Endodermal cell (in vitro differentiated cells): Measurements from ENCODE around the gene GRM4. TPM values are rescaled to one million over a fixed set of nuclear protein-coding genes. Genes with fewer than 3 reads are reported as not detected.

Source experiments
- DNase-seq: peaks from one replicate; pipeline ENCODE4 v3.0.0-alpha.2; 2017
- H3K27ac ChIP-seq: 2 replicates; pipeline ENCODE4 v1.5.1; 2013; ENCODE audit warnings: mild to moderate bottlenecking, low read depth, low read length, moderate library complexity
- H3K27me3 ChIP-seq: 2 replicates; pipeline ENCODE4 v1.6.1; 2013; ENCODE audit warnings: mild to moderate bottlenecking, low read length, moderate library complexity; ENCODE audit not compliant: insufficient read depth, control insufficient read depth, poor library complexity, severe bottlenecking
- H3K36me3 ChIP-seq: 2 replicates; pipeline ENCODE4 v1.7.0; 2013; ENCODE audit warnings: mild to moderate bottlenecking, low read length, moderate library complexity; ENCODE audit not compliant: control insufficient read depth, insufficient read depth
- H3K4me1 ChIP-seq: one replicate; pipeline ENCODE4 v1.7.0; 2013; ENCODE audit warnings: low read length; ENCODE audit not compliant: control insufficient read depth, insufficient read depth
- H3K4me3 ChIP-seq: 2 replicates; pipeline ENCODE4 v1.5.1; 2013; ENCODE audit warnings: mild to moderate bottlenecking, low read length, moderate library complexity
- H3K9ac ChIP-seq: 2 replicates; pipeline ENCODE4 v1.6.1; 2013; ENCODE audit warnings: mild to moderate bottlenecking, low read length, moderate library complexity; ENCODE audit not compliant: poor library complexity, severe bottlenecking; ENCODE audit errors: extremely low read depth
- H3K9me3 ChIP-seq: 2 replicates; pipeline ENCODE4 v1.6.1; 2013; ENCODE audit warnings: mild to moderate bottlenecking, low read length, moderate library complexity; ENCODE audit not compliant: control insufficient read depth
- H3K27ac Mint-ChIP-seq: 2 replicates; pipeline ENCODE4 v1.8.0; 2020; ENCODE audit warnings: mixed read lengths
- H3K27me3 Mint-ChIP-seq: 2 replicates; pipeline ENCODE4 v1.8.0; 2021; ENCODE audit warnings: mild to moderate bottlenecking, mixed read lengths; ENCODE audit not compliant: insufficient read depth
- H3K36me3 Mint-ChIP-seq: 2 replicates; pipeline ENCODE4 v1.8.0; 2020; ENCODE audit warnings: low read depth, mixed read lengths
- H3K4me1 Mint-ChIP-seq: 2 replicates; pipeline ENCODE4 v1.8.0; 2020; ENCODE audit warnings: mixed read lengths
- H3K4me3 Mint-ChIP-seq: 2 replicates; pipeline ENCODE4 v1.8.0; 2020; ENCODE audit warnings: mild to moderate bottlenecking, moderate library complexity, mixed read lengths
- H3K9me3 Mint-ChIP-seq: 2 replicates; pipeline ENCODE4 v1.8.0; 2020; ENCODE audit warnings: mild to moderate bottlenecking, mixed read lengths
- WGBS, 2 experiments: methylation state at CpG; one replicate each; pipeline versions ENCODE4 v1.1.5 to v1.1.7; 2013; ENCODE audit warnings: missing lambda C conversion rate in 2 of 2, mixed read lengths in 1 of 2; ENCODE audit not compliant: insufficient coverage in 1 of 2, insufficient read length in 1 of 2; 5-methylcytosine and 5-hydroxymethylcytosine counted together
- total RNA-seq, 2 donors: library from RNA; stranded (reverse); fragmentation: NEBNext Ultra II Directional in 1 of 2; extraction: Animal tissue kit (Norgen Biotek cat#: 25700) in 1 of 2; gene quantifications; 2 replicates in 1 of 2; 3 replicates in 1 of 2; pipeline ENCODE4 v1.2.1, GENCODE V29; 2021
- TF ChIP-seq, protein P1 (sequence below): fragments of 200-600 bp; sonication (generic); conservative IDR thresholded peaks from 2 replicates; pipeline ENCODE4 v1.5.0; 2021; ENCODE audit warnings: antibody characterized with exemption, mild to moderate bottlenecking

GRM4 gene
- total RNA-seq, 2 donors from 2014 or later: 3.1 to 9.1 TPM

DNA sequence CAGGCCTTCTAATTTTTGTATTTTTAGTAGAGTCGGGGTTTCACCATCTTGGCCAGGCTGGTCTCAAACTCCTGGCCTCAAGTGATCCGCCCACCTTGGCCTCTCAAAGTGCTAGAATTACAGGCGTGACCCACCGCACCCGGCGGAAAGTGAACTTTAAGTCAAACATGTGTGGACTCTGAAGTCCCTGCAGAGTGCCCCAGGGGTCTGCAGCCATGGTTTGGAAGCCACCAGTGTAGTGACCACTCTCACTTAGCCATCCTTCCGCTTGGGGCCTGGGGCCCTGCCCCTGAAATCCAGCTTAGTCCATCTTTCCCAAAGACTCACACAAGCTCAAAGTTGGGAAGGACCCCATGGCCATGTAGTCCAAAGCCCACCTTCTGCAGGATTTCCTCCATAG is 164.5 kb downstream of the GRM4 start:
- no peak overlapping the region for H3K4me3 Mint-ChIP-seq
- 79 to 93% methylated on average over 6 to 7 of the region's 7 CpGs for WGBS, 2 experiments
- no peaks in the 10 kb centered on the region for H3K36me3 ChIP-seq
- peaks cover 30% of the 10 kb centered on the region for H3K4me1 Mint-ChIP-seq
- H3K27ac ChIP-seq: no peak overlapping the region
- TF ChIP-seq, protein P1, sequence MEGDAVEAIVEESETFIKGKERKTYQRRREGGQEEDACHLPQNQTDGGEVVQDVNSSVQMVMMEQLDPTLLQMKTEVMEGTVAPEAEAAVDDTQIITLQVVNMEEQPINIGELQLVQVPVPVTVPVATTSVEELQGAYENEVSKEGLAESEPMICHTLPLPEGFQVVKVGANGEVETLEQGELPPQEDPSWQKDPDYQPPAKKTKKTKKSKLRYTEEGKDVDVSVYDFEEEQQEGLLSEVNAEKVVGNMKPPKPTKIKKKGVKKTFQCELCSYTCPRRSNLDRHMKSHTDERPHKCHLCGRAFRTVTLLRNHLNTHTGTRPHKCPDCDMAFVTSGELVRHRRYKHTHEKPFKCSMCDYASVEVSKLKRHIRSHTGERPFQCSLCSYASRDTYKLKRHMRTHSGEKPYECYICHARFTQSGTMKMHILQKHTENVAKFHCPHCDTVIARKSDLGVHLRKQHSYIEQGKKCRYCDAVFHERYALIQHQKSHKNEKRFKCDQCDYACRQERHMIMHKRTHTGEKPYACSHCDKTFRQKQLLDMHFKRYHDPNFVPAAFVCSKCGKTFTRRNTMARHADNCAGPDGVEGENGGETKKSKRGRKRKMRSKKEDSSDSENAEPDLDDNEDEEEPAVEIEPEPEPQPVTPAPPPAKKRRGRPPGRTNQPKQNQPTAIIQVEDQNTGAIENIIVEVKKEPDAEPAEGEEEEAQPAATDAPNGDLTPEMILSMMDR: no peak
- DNase-seq: no peak
- H3K36me3 Mint-ChIP-seq: no peaks in the 10 kb centered on the region
- no peak overlapping the region for H3K4me3 ChIP-seq
- peaks cover 2% of the 10 kb centered on the region for H3K9me3 ChIP-seq
- no peak overlapping the region for H3K27ac Mint-ChIP-seq
- H3K27me3 Mint-ChIP-seq: peaks cover 49% of the 10 kb centered on the region
- H3K4me1 ChIP-seq: no peaks in the 10 kb centered on the region
- peaks cover 10% of the 10 kb centered on the region for H3K27me3 ChIP-seq
- peaks cover 5% of the 10 kb centered on the region for H3K9me3 Mint-ChIP-seq
- no peak overlapping the region for H3K9ac ChIP-seq

DNA sequence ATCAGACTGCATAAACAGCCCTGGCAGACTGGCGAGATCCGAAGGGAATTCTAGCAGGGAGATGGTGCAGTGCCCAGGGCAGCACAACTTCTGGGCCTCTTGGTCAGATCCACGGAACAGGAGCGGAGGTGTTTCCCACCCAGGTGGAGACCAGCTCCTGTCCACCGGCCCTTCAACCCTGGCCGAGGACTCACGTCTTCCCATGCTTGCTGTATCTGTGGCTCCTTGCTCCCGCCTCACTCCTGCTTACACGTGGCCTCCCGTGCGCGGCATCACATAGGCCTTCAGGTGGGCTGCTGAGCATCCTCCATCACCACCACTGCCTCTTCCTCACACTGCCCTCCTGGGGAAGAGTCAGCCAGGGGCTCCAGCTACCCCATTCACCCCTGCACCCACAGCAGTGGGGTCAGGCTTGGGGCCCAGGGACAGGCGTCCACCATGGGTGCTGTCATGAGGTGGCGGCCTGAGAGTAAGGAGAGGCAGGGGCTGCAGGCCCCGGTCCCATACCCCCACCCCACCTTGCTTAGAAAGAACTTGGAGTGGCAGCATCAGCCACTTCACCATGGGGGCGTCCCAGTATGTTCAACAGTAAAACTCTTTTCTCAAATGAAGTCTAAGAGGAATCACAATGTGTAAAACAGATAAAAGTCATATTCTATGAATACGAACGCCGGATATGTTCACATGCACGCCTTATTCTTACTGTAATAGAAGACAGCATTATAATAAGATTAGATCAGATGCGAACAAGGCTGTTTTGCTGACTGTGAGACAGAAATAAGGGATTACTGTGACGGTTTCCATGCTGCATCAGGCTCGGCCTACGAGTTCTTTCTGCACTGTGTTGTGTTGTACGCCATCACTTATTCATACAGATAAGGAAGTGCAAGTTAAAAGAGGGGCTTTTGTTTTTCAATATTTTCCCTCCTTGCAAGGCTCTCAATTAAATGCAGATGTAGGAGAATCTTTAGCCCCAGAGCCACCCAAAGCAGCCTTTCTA is 165.4 kb downstream of the GRM4 start:
- Histone ChIP-seq H3K27me3 (peaks cover 18% of the 10 kb centered on the region), H3K9ac (no peak overlapping the region), H3K36me3 (no peaks in the 10 kb centered on the region), H3K4me1 (no peaks in the 10 kb centered on the region), H3K4me3 (no peak overlapping the region), H3K9me3 (no peaks in the 10 kb centered on the region), H3K27ac (no peak overlapping the region)
- Mint-ChIP-seq H3K27ac (no peak overlapping the region), H3K9me3 (no peaks in the 10 kb centered on the region), H3K4me1 (peaks cover 31% of the 10 kb centered on the region), H3K4me3 (no peak overlapping the region), H3K27me3 (peaks cover 50% of the 10 kb centered on the region), H3K36me3 (no peaks in the 10 kb centered on the region)
- peak; percentile 32 for DNase-seq
- TF ChIP-seq, protein P1: no peak
- 94 to 97% methylated on average over 20 to 25 of the region's 25 CpGs for WGBS, 2 experiments

DNA sequence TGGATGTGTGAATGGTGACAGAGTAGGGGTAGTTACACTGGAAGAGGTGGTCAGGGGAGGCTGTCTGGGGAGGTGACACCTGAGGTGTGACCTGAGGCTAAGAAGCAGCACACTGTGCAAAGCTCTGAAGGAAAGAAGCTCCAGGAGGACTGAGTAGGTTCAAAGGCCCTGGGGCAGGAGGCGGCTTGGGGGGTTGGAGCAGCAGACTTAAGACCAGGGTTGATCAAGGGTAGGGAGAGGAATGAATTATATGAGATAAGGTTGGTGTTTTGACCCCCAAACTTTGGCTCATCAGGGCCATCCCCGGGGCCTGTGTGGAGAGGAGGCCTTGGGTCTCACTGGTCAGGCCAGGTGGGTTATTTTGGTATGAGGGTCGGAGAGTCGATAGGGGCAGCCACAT is 166.1 kb downstream of the GRM4 start:
- Histone ChIP-seq H3K9me3 (no peaks in the 10 kb centered on the region), H3K4me1 (no peaks in the 10 kb centered on the region), H3K36me3 (no peaks in the 10 kb centered on the region), H3K4me3 (no peak overlapping the region), H3K27me3 (peaks cover 19% of the 10 kb centered on the region), H3K9ac (no peak overlapping the region), H3K27ac (no peak overlapping the region)
- Mint-ChIP-seq H3K36me3 (no peaks in the 10 kb centered on the region), H3K27ac (no peak overlapping the region), H3K4me3 (no peak overlapping the region), H3K27me3 (peaks cover 42% of the 10 kb centered on the region), H3K9me3 (no peaks in the 10 kb centered on the region), H3K4me1 (peaks cover 27% of the 10 kb centered on the region)
- DNase-seq: peak; percentile 40
- TF ChIP-seq, protein P1: no peak
- 92 to 100% methylated on average over 1 to 4 of the region's 4 CpGs for WGBS, 2 experiments
